Bronchial epithelial cell (primary cell): ENCODE measurements around the gene AUTS2. TPM values are rescaled to one million over a fixed set of nuclear protein-coding genes. Genes with fewer than 3 reads are reported as not detected.

Source experiments
- DNase-seq: peaks from one replicate; pipeline ENCODE4 v3.0.0-alpha.2; 2010; ENCODE audit warnings: low read depth
- FAIRE-seq: peaks from 2 replicates; lab custom pipeline; 2011; peaks lifted over from hg19 to GRCh38; lab: Jason Lieb, UNC
- H3K27me3 ChIP-seq: 2 replicates; pipeline ENCODE4 v1.5.1; 2011; ENCODE audit warnings: low read length; ENCODE audit not compliant: control insufficient read depth, insufficient read depth
- H3K36me3 ChIP-seq: 2 replicates; pipeline ENCODE4 v1.5.1; 2011; ENCODE audit warnings: low read length; ENCODE audit not compliant: control insufficient read depth, insufficient read depth
- H3K4me3 ChIP-seq: 2 replicates; pipeline ENCODE4 v1.5.1; 2011; ENCODE audit warnings: mild to moderate bottlenecking, low read depth, low read length, control low read depth
- total RNA-seq: library from RNA; depleted of rRNA; stranded (reverse); fragments of >200 nt; gene quantifications from 2 replicates; pipeline ENCODE4 v1.2.1, GENCODE V29; 2014
- TF ChIP-seq, protein P1 (sequence below): IDR thresholded peaks from 2 replicates; pipeline ENCODE4 v1.5.1; 2011; ENCODE audit warnings: mild to moderate bottlenecking, moderate library complexity, low read length, control low read depth, inconsistent platforms; ENCODE audit not compliant: insufficient read depth, severe bottlenecking

AUTS2 gene
- total RNA-seq, 1 donor from 2014 or later: 9.5 TPM

- FAIRE-seq (no peak), DNase-seq (no peak)
- no peak overlapping the region for H3K4me3 ChIP-seq
- TF ChIP-seq, protein P1, sequence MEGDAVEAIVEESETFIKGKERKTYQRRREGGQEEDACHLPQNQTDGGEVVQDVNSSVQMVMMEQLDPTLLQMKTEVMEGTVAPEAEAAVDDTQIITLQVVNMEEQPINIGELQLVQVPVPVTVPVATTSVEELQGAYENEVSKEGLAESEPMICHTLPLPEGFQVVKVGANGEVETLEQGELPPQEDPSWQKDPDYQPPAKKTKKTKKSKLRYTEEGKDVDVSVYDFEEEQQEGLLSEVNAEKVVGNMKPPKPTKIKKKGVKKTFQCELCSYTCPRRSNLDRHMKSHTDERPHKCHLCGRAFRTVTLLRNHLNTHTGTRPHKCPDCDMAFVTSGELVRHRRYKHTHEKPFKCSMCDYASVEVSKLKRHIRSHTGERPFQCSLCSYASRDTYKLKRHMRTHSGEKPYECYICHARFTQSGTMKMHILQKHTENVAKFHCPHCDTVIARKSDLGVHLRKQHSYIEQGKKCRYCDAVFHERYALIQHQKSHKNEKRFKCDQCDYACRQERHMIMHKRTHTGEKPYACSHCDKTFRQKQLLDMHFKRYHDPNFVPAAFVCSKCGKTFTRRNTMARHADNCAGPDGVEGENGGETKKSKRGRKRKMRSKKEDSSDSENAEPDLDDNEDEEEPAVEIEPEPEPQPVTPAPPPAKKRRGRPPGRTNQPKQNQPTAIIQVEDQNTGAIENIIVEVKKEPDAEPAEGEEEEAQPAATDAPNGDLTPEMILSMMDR: no peak
- H3K36me3 ChIP-seq: no peaks in the 10 kb centered on the region
- H3K27me3 ChIP-seq: no peaks in the 10 kb centered on the region
These were observed 750.8 kb downstream of the AUTS2 start for GRCh38 chr7:70349031-70349430.

GRCh38 chr7:70349819-70350218 lies 751.5 kb downstream of the AUTS2 start:
- TF ChIP-seq, protein P1: no peak
- DNase-seq (no peak), FAIRE-seq (no peak)

DNA sequence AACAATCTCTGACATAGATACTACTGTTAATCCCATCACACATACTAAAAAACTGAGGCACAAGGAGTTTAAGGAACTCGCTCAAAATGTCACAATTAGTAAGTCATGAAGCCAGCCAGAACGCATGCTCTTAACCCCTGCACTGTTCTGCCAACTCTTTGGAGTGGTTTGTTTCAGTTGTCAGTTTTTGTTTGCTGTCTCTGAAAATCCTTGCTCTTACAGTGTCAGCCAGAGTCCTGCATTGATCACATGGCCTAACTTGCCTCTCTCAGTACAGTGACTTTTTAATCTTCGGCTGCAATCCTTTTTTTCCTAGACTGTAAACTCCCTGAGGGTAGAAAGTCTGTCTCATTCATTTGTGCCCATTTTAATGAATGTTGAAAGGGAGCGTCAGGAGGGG lies 753.8 kb downstream of the AUTS2 start:
- TF ChIP-seq, protein P1: no peak
- DNase-seq (no peak), FAIRE-seq (no peak)
- Histone ChIP-seq H3K27me3 (no peaks in the 10 kb centered on the region), H3K36me3 (no peaks in the 10 kb centered on the region), H3K4me3 (no peak overlapping the region)

More at GRCh38 chr7:70349819-70350218, 751.5 kb downstream of the AUTS2 start:
- no peak overlapping the region for H3K4me3 ChIP-seq
- no peaks in the 10 kb centered on the region for H3K36me3 ChIP-seq
- H3K27me3 ChIP-seq: no peaks in the 10 kb centered on the region

DNA sequence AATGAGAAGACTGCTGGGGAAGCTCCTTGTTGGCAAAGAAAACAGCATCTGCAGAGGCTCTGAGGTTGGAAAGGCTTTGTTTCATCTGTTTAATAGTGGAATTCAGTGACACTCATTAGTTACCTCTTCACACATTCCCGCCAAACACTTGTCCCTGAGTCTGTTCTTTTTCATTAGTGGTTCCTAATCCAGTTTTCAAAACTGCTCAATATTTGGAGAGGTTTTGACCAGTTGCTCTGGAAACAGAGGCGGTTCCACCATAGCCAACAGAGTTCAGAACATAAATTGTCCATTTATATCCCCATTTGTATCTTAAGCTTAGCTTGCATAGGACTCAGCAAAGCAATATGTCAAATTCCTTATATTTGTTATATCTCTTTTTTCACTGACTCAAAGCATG lies 754.6 kb downstream of the AUTS2 start:
- no peak for DNase-seq
- Histone ChIP-seq H3K36me3 (no peaks in the 10 kb centered on the region), H3K4me3 (no peak overlapping the region), H3K27me3 (no peaks in the 10 kb centered on the region)
- no peak for FAIRE-seq
- TF ChIP-seq, protein P1: no peak

- DNase-seq: no peak
- no peak overlapping the region for H3K4me3 ChIP-seq
- FAIRE-seq: no peak
These were observed 755.2 kb downstream of the AUTS2 start for GRCh38 chr7:70353330-70353945.

More at GRCh38 chr7:70353330-70353945, 755.2 kb downstream of the AUTS2 start:
- Histone ChIP-seq H3K36me3 (no peaks in the 10 kb centered on the region), H3K27me3 (no peaks in the 10 kb centered on the region)
- TF ChIP-seq, protein P1: no peak
